Melanocyte of skin (primary cell): ENCODE results near the gene POU3F3. TPM values are rescaled to one million over a fixed set of nuclear protein-coding genes. Genes with fewer than 3 reads are reported as not detected.

Experiments
- small RNA-seq, 2 donors: library from RNA; depleted of rRNA; stranded (forward); fragments of <200 nt; gene quantifications; one replicate each; pipeline ENCODE3, GENCODE V24; 2012
- total RNA-seq, 2 donors: library from RNA; depleted of rRNA; stranded (reverse); fragments of >200 nt; gene quantifications; 2 replicates each; pipeline ENCODE4 v1.2.3, GENCODE V29; 2012

Gene POU3F3
- 1 to 10 TPM in 1 of 2 donors, not detected in 1; 7.2 TPM for total RNA-seq

DNA sequence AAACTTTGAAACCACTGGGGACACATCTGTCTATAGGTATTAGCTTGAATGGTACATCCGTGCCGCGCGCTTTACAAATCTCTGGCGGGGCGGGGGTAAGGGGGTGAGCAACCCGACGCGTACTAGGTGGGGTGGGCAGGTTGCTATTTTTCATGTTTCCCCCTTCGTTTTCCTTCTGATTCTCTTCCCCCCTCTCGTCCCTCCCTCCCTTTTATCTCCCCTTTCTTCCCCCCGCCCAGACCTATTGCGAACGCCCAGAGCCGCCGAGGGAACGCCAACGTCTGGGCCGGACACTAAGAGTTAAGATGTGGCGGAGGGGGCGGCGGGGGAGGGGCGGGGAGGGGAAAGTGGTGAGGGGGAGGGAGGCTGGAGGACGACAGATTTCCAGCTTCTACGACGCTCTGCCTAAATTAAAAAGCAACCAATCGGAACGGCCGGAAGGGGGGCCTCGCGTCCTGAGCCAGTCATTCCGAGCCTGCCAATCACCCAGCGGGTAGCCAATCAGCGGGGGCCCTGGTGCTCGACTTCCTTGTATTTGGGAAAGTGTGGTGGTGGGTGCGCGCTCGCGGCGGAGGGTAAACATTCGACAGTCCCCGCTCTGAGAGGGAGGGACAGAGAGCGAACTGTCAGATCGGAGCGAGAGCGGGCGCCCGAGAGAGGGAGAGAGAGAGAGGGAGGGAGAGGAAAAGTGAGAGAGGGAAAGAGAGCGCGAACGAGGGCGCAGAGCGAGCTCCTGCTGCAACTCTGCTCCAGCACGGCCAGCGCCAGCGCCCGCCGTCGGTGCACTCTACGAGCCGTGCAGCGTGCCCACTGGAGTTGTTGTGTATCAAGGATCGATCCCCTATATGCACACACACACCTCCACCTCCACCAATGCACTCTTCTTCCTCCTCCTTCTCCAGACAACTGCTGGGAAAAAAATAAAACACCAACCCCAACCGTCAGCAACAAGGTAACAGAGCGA, at the start of gene POU3F3:
Gene POU3F3, plus strand, starts transcription at position 582 of the 964 bp plus-strand sequence. CDS start 1,396 bp downstream, outside the sequence.

Small RNA genes within 50 kb of the gene (small RNA-seq; reads per million reads assigned to genes)
- 0 reads per million in 2 donors for gene AC018730.1

Other genes starting within 250 kb of the POU3F3 start
- gene MRPS9, start 184.0 kb downstream of the POU3F3 start, total RNA-seq: 10 to 100 TPM; 14.5 to 26.0 TPM